Fibroblast of gingiva (primary cell): ENCODE results near the gene GMFB.
"Not testable (repeated sequence)": the region's sequence is repeated elsewhere in the genome, so short reads cannot be mapped to it uniquely, and the experiment has no call there.

Experiments used
- DNase-seq: peaks from one replicate; pipeline ENCODE4 v3.0.0-alpha.2; 2011; ENCODE audit warnings: low read depth

Gene GMFB

DNA sequence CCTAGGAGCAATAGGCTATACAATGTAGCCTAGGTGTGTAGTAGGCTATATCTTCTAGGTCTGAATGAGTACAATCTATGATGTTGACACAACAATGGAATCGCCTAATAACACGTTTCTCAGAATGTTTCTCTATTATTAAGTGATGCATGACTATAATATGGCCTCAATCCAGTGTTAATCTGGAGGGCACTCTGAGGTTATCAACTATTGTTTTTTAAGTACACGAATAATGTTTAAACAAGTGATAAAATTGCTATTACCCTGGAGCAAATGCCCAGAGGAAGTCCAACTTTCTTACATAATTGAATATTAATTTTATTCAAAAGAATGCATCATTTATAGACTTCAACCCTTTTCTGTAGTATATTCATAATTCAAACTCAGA is 31.2 kb downstream of the GMFB start:
- DNase-seq: no peak

DNA sequence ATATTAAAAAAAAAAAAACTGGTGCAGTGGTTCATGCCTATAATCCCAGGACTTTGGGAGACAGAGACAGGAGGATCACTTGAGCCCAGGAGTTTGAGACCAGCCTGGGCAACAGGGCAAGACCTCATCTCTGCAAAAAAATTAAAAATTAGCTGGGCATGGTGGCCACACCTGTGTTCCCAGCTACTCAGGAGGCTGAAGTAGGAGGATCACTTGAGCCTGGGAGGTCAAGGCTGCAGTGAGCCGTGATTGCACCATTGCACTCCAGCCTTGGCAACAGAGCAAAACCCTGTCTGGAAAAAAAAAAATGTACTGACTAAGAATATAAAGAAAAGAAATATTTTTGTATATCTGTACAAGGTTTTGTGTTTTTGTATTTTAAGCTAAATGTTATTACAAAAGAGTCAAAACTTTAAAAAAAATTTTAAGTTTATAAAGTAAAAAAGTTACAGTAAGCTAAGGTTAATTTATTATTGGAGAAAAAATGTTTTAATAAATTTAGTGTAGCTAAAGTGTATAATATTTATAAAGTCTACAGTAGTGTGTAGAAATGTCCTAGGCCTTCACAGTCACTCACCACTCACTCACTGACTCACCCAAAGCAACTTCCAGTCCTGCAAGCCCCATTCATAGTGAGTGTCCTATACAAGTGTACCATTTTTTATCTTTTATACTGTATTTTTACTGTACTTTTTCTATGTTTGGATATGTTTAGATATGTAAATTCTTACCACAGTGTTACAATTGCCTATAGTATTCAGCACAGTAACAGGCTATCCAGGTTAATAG is 31.8 kb downstream of the GMFB start:
- not testable (repeated sequence) for DNase-seq

DNA sequence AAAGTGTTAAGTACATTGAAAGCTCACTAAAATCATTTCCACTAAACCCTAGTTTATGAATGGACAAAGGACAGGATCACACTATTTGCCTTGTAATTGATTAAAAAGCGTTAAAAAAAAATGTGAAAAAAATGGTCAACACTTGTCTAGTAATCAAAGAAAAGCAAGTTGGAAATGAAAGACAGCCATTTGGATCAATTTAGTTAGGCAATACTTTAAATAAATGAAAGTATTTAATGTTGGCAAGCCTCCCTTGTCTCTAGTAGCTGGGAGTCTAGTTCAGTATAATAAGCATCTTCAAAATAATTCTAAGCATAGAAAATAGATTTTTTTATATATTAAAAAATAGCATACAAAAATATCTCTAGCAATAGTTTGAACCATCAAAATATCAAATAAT is 33.4 kb downstream of the GMFB start:
- DNase-seq: no peak

DNA sequence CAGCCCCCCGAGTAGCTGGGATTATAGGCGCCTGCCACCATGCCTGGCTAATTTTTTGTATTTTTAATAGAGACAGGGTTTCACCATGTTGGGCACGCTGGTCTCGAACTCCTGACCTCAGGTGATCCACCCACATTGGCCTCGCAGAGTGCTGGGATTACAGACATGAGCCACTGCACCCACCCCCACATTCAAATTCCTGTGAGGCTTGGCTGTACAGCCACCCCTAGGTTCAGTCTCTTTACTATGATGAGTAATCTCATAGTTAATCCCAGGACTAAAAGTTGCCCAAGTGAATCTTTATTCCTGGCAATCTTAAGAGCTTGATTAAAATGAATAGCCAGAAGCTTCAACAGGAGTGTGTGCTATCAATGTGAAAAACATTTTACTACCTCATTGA is 34.8 kb downstream of the GMFB start:
- not testable (repeated sequence) for DNase-seq

DNA sequence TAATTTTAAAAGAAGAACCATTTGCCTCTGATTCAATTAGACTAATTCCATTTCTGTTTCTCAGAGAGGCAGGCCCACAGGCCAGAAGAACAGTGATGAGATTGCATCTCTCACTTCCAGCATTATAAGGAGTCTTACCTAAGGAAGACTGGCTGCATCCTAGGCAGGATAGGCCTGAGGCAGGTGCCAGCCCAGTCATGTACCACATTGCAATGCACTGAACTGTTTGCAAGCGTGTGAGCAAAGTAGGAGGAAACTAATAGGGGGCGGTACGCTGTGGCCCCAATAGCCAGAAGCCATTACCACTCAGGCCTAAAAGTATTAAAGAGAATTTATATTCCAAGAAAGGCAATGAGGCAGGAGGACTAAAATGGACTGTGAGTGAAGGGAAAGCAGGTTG is 35.5 kb downstream of the GMFB start:
- no peak for DNase-seq

DNA sequence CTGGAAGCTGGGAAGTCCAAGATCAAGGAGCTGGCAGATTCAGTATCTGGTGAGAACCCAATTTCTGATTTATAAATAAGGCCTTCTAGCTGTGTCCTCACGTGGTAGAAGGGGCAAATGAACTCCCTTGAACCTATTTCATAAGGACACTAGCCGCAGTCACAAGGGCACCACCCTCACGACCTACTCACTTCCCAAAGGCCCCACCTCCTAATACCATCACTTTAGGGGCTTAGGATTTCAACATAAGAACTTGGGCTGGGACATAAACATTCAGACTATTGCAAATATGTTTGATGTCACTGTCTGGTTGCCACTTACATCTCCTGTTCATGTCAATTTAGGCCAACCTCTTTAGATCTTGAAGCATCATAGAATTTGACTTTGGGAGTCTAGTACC is 36.8 kb downstream of the GMFB start:
- DNase-seq: no peak

DNA sequence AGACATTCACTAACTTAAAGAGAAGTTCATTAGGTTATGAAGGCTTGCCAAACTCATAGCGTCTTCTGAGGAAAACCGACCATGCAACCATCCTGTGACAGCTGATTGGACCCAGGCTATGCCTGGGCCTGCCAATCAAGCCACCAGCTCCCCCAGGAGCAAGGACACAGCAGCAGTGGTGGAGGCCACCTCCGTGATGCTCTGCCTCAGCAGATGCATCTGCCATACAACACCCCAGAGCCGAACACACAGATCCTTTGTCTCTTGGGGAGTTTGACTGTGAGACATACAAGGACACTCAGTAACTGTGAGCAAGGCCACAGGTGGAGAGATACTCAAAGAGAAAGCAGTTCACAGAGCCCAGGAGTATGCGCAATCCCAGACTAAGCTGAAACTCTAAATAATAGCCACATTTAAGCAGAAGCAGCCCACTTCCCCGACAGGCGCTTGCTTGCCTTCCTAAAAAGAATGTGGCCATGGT is 37.6 kb downstream of the GMFB start:
- no peak for DNase-seq

DNA sequence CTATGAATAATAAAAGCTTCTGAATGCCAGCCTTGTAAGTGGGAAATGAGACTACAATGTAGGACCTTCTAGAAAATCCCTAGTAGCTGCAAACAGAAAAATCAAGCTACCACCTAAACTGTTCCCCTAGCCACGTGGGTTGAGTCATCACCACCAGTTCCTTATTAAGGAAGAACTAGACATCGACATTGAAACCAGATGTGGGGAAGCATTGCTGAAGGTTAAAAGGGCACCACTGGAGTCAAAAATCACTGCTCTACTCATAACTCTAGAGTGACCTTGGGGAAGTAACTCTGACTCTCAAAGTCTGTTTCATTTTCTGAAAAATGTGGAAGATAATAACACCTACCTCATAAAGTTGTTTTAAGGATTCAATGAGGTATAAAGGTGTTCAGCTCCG is 38.2 kb downstream of the GMFB start:
- peak; percentile 71 for DNase-seq

DNA sequence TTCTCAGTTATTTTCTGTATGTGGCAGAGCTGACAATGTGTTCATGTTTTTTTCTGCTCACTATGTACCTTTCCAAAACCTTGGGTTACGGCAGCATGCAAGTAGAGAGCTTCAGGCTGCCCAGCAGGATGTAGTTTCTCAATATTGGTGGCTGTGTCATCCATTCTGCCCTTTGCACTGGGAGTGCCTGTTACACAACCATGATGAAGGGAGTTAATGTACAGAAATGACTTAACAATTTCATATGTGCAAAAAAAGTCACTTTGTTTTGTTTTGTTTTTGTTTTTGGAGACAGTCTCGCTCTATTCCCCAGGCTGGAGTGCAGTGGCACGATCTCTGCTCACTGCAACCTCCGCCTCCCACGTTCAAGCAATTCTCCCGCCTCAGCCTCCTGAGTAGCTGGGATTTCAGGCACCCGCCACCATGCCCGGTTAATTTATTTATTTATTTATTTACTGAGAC is 41.5 kb downstream of the GMFB start:
- peak; percentile 85 for DNase-seq

DNA sequence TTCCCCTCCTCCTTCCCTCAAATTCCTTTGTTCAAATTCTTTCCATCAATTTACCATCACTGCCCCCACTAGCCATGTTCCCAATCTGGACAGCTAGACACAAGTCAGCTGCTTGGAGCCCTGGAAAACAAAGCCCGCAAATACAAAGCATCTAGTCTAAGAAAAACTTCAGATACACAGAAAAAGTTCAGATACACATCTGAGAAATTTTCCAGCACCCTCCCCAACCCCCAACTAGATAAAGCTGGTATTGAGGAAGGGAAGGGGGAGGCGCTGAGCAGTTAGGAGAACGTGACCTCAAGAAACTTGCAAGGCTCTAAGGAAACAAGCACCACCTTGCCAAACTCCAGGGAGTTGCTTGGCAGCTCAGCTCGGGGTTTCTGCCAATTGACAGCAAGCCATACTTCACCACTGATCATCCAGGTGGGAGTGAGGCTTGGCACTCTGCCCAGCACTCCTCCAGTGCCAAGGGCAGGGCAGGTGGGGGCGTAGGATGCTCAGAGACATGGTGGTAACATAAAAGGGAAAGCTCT is 42.6 kb downstream of the GMFB start:
- peak; percentile 43 for DNase-seq

DNA sequence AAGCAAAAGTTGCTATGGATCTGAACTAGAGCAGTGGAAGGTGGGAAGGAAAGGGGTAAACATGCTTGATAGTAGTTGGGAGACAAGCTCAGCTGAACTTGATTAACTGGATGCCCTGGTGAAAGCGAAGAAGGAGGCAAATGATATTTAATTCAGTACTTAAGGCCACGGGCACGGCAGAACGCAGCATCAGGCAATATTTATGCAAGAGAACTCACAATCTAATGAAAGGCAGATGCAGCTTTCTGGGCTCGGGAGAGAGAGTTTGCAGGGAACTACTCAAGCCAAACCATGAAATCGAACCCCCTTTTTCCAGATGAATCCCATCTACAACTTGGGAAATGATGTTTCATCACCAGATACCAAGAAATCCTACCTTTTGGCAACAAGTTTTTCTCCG is 44.1 kb downstream of the GMFB start:
- peak; percentile 98 for DNase-seq

DNA sequence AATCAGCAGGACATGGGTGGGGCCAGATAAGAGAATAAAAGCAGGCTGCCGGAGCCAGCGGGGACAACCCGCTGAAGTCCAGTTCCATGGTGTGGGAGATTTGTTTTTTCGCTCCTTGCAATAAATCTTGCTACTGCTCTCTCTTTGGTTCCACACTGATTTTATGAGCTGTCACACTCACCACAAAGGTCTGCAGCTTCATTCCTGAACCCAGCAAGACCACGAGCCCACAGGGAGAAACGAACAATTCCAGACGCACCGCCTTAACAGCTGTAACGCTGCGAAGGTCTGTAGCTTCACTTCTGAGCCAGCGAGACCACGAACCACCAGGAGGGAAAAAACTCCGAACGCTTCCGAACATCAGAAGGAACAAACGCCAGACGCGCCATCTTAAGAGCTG is 44.8 kb downstream of the GMFB start:
- DNase-seq: peak; percentile 40

DNA sequence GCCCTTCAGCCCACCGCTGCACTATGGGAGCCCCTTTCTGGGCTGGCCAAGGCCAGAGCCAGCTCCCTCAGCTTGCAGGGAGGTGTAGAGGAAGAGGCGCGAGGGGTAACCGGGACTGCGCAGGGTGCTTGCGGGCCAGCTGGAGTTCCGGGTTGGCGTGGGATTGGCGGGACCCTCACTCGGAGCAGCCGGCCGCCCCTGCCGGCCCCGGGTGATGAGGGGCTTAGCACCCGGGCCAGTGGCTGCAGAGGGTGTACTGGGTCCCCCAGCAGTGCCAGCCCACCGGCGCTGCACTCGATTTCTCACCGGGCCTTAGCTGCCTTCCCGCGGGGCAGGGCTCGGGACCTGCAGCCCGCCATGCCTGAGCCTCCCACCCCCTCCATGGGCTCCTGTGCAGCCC is 45.8 kb downstream of the GMFB start:
- not testable (repeated sequence) for DNase-seq

DNA sequence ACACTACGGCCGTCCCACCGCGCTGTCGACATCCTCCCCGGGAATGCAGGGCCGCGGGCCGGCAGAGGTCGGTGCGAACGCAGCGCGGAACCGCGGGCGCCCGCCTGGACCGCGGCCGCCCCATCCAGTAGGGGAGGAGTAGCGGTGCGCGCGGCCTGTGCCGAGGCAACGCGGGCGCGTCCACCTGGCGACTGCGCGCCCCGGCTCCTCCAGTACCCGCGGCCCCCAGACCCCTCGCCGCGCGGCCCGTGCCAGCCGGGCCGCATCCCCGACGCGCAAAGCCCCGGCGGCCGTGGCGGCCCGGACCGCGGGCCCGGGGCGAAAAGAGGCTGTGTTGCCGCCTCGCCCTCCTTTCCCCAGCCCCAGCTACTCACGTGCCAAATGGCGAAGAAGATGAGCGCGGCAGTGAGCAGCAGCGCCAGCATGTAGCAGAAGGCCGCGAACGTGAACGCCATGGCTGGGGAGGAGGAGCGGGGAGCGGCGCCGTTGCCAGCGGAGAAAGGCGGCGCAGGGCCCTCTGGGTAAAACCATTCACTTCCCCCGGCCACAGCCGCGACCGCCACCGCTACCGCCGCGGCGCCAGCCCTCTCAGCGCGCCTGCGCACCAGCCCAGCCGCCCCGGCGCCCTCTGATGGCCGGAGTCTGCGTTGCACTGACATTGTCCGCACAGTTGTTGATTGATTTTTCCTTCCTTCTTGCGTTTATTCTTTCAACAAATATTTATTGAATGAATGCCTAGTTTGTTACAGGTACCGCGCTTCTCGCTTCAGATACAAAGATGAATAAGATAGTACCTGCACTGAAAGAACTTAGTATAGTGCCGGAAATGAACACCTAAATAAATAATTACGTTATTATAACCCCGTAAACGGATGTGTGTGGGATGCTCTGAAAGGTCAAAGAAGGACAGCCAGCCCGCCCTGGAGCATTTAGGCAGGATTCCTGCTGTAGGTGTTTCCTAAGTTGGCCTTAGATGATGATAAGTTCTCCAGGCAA is 47.6 kb downstream of the GMFB start, which contains the start of gene CNIH1:
CNIH1 (minus strand) TSS at position 502 of the 996 bp plus-strand sequence; CDS start at position 455, 47 bp downstream.
- peak; percentile 93 for DNase-seq

DNA sequence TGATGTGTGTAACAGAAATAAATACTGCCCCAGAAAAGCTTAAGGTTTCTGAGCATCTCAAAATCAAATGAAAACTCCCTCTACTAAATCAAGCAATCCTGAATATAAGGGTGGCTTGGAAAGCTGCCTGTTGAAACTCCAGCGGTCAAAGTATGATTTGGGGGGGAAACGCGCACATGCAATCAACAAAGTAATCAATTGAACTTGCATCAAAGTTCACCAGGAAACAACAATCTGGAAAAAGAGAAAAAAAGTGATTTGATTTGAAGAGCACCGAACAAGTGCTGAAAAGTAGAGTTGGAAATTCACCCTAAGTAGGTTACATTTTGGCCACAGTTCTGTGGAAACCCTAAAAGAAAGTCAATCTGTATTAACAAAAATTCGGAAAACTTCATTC is 48.3 kb downstream of the GMFB start:
- no peak for DNase-seq

DNA sequence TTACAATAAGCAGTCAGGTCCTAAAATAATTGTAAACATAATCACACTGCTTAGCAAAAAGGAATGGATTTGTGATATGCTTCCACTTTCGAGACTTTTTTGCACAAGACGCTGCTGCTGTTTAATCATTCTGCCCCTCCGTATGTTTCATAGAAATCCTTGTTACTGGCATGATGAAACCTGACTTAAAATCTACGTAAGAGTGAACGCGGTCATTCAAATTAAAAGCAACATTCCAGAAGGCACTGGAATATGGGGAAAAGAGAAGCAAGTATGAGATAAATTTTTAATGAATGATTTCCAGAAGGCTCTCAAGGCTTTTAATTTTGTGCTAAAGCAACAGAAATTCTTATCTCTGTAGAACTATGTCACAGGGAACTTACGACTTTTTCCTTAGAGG is 48.7 kb downstream of the GMFB start:
- DNase-seq: peak; percentile 48

DNA sequence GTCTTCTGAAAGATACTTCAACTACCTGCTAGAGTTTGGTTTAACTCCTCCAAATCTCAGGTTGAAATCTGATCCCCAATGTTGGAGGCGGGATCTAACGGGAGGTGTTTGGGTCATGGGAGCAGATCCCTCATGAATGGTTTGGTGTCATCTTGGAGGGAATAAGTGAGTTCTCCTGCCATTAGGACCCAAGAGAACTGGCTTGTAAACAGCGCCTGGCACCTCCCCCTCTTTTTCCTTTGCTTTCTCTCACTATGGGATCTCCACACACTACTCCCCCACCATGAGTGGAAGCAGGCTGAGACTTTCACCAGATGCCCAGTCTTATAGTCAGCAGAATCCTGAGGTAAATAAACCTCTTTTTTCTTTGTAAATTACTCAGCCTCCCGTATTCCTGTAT is 50.1 kb downstream of the GMFB start:
- DNase-seq: no peak

DNA sequence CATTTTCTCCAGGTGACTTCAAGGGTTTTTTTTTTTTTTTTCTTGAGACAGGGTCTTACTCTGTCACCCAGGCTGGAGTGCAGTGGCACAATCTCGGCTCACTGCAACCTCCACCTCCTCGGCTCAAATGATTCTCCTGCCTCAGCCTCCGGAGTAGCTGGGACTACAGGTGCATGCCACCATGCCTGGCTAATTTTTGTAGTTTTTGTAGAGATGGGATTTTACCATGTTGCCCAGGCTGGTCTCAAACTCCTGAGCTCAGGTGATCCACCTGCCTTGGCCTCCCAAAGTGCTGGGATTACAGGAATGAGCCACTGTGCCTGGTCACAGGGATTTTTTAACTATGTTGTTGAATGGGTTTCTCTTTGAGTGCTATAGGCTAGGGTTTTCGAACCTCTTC is 50.8 kb downstream of the GMFB start:
- DNase-seq: not testable (repeated sequence)

DNA sequence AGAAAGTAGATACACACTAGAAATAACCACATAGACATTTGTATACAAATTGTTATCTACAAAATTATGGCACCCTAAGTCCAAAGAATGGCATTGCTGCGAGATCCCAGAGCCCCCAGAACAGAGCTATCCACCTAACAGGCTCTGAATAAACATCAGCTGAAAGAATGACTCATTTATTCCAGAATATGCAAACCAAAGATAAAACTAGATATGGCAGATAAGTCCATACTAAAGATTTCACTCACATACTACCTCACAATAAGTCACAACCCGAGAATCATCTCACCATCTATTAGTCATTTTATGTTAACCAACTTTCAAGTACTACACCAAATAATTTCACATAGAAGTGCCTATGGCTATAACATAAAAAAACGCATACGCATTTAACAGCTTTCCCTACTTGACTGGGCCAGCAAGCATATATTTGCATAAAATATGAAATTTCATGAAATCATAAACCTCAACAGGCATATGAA is 53.2 kb downstream of the GMFB start:
- no peak for DNase-seq

DNA sequence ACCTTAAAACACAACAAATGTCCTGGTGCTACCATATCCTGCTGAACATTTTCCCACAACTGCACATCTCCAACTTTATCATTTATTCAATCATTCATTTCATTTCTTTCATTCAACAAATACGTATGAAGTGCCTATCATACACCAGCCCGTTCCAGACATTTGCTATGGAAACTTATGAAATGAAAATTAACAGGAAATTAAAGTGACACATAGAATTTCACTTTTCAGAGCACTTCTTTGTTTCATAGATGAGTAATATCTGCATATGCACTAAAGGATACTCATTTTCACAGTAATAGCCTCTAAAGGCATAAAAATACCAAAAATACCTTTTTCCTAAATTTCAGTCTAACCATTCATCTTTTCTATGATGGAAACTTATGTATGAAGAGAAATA is 60.3 kb downstream of the GMFB start:
- no peak for DNase-seq

DNA sequence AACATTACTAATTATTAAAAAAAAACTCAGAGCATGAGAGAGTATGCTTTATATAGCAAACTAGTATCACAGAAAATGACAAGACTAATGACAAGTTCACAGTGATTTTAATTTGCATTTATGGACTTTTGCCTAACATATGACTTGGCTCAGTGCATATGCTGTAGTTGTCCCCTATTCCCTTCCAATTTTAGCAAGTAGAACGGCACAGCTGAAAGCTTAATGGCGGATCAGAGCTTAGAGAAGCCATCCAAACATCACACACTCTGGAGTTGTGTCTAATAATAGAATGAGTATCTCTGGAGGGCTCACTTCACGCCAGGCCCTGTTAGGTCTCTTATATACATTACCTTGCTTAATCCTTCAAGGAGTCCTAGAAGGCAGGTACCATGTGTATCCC is 60.9 kb downstream of the GMFB start:
- DNase-seq: no peak

DNA sequence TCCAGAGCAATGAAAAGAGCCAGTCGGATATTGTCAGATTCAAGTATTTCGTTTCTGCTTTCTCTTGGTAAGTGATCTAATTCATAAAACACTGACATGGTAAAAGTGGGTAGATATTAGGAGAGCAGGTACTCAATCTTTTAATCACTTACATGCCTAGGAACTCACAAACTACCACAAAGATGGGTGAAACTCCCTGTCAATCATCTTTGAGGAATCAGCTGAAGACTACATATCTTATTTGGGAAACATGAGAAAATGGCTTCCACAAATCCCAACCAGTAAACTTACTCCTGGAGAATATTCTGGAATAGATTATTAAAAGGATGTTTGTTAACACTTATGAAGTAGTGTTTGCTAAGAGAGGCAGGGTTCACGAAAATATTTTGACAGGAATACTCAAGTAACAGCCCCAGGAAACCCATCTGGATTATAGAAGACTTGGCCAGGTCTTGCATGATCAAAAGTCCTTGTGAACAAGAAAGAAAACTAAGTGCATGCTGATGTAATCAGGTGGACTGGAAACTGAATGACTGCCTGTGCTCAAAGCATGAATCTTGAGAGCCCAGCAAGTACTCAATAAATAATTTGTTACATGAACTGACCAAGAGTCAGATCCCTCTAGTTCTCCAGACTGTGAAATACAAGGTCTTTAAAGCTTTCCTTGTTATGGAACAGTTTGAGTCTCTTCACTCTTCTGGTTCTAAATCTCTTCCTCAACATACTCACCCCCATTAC is 63.1 kb downstream of the GMFB start:
- no peak for DNase-seq
